LNCaP clone FGC (cell line): ENCODE measurements around the gene C14orf93.

Experiments
- DNase-seq: peaks from one replicate; pipeline ENCODE4 v3.0.0-alpha.2; 2011; ENCODE audit warnings: low read depth
- H3K4me3 ChIP-seq: 2 replicates; pipeline ENCODE4 v1.5.1; 2011; ENCODE audit warnings: mild to moderate bottlenecking, low read depth, low read length, control low read depth
- CTCF ChIP-seq: IDR thresholded peaks from 2 replicates; pipeline ENCODE4 v1.5.1; 2012; ENCODE audit warnings: mild to moderate bottlenecking; ENCODE audit not compliant: control insufficient read depth, insufficient read depth; ENCODE audit errors: extremely low read depth

Gene C14orf93

DNA sequence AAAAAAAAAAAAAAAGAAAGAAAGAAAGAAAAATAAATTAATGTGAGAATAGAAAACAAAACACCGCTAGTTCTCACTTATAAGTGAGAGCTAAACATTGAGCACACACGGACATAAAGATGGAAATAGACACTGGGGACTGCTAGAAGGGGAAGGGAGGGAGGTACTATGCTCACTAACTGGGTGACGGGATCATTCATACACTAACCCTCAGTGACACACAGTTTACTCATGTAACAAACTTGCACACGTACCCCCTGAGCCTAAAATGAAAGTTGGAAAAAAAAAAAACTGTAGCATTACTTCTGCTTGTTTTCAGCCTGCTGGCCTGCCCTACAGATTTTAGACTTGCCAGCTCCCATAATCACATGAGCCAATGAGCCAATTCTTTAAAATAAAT, 70.3 kb downstream of the C14orf93 start:
- no peak overlapping the region for H3K4me3 ChIP-seq
- no peak for TF ChIP-seq CTCF
- no peak for DNase-seq
